H54 (cell line): Measurements from ENCODE around the gene ABRACL.
A peak's percentile ranks its signal among the peaks of the same experiment; 100 is the strongest.
"Not testable (repeated sequence)": the region's sequence is repeated elsewhere in the genome, so short reads cannot be mapped to it uniquely, and the experiment has no call there.

Experiments used
- DNase-seq: peaks from one replicate; pipeline ENCODE4 v3.0.0; 2011; ENCODE audit warnings: low spot score, mixed read lengths; ENCODE audit not compliant: insufficient read length
- FAIRE-seq: peaks from 3 replicates; lab custom pipeline; 2011; peaks lifted over from hg19 to GRCh38; lab: Jason Lieb, UNC
- POLR2A ChIP-seq: IDR thresholded peaks from 2 replicates; pipeline ENCODE4 v1.6.1; 2011; ENCODE audit warnings: low read depth, mild to moderate bottlenecking, low read length

ABRACL gene

GRCh38 chr6:139028658-139029469, at the start of gene ABRACL:
TSS of gene ABRACL (plus strand) at chr6:139028745. CDS start at chr6:139034161, 5,416 bp downstream.
- FAIRE-seq (no peak), DNase-seq (peak; percentile 28)
- TF ChIP-seq POLR2A, result peak; percentile 44; the same call in 1 of the 2 replicates

- no peak for DNase-seq
- FAIRE-seq, result no peak
- no peak for TF ChIP-seq POLR2A
Measured at GRCh38 chr6:138979365-138979764, 49.2 kb upstream of the ABRACL start.

- no peak for TF ChIP-seq POLR2A
- DNase-seq, result no peak
- FAIRE-seq, result no peak
Measured at GRCh38 chr6:138979813-138980668, 48.5 kb upstream of the ABRACL start.

DNA sequence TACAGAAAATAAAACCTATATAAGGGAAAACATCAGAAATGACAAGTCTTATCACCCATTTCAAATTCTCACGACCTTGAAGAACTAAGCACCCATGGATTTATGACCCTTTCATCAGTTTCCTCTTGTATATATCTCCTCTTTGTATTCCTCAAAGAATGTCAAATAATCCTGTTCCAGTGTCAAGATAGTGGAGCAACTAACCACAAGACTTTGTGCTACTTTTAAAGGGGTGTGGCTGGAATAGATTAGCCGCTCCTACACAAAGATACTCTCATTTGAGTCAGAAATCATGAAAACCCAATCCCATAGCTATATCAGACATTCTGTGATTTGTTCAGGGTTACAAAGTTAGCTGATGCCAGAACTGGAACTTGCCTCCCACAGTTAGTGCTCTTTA, 47.1 kb upstream of the ABRACL start:
- no peak for FAIRE-seq
- DNase-seq, result no peak
- no peak for TF ChIP-seq POLR2A

- FAIRE-seq, result no peak
- no peak for DNase-seq
- no peak for TF ChIP-seq POLR2A
Measured at GRCh38 chr6:138986578-138986977, 42.0 kb upstream of the ABRACL start.

DNA sequence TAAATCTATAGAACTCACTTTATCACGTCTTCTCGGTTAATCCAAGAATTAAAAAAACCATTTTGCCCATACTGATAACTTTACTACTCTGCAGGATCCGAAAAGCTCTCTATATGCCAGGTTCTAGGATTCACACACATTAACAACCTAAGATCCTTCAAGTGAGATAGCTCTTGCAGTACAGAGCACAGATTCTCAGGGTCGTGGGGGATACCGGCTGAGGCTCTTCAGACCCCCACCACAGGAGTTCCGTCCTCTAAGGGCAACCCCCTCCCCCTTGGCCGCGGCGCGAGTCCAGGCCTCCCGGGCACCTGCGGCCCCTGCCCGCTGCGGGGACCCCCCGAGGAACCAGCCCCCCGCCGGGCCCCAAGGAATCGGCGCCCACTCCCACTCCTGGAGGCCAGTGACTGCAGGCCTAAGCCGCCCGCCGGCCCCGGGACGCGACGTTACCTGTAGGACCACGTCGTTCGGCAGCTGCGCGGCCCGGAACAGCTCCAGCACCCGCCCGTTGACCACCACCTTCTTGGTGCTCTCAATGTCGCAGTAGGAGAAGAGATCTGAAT, 41.4 kb upstream of the ABRACL start:
- no peak for FAIRE-seq
- no peak for DNase-seq
- no peak for TF ChIP-seq POLR2A

GRCh38 chr6:138987643-138988468, 40.7 kb upstream of the ABRACL start, which contains the start of gene REPS1:
TSS of gene REPS1 (minus strand) at chr6:138988253. CDS start at chr6:138987682, 571 bp downstream.
- DNase-seq (peak; percentile 83), FAIRE-seq (no peak)
- peak; percentile 76 for TF ChIP-seq POLR2A

DNA sequence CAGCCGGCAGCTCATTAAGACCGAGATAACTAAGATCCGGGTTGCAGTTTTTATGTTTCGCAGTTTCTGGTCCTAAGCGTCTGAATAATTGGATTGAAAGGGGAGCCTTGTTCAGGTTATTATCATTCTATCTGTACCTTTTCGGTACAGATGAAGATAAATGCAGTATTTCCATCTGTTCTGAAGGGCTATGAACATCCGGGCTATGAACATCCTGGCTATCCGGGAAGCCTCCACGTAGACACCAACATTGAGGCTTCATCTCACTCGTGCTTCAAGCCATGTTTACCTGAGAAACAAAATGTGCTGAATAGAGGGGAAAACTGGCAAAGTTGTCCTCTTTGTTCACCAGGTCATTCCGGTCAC, 40.1 kb upstream of the ABRACL start:
- DNase-seq, result no peak
- FAIRE-seq, result no peak
- TF ChIP-seq POLR2A, result no peak

DNA sequence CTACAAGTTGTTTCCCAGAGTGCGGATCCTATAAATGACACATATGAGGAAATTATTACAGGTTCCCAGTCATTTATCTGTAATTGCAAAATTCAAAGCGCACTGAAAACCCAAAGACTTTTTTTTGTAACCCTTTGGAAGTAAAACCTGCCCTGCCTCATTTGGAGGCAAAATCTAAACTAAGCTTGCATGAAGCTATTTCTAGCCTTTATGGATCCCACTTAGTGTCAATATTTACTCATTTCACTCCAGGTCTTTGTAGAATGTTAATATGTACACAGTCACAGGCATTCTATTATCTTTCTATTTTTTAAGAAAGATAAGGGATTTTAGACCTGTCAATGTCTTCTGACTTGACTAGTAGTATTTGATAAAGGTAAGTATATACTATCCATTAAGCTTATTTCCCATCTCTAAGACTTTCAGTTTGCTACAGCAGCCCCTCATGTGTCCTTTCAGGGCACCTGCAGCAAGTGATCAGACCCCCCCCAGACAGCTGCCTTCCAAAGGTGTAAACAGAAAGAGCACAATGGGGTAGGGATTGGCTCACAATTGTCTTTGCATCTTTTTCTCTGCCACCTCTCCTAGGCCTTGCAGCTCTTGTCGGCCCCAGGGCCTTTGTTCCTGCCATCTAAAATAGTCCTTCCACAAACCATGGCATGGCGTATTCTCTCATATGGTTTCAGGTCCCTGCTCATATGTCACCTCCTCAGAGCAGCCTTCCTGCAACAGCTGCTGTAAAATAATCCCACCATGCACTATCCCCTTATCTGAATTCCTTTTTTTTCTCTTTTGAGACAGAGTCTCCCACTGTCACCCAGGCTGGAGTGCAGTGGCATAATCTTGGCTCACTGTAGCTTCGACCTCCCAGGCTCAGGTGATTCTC, 39.2 kb upstream of the ABRACL start:
- no peak for TF ChIP-seq POLR2A
- no peak for FAIRE-seq
- no peak for DNase-seq

DNA sequence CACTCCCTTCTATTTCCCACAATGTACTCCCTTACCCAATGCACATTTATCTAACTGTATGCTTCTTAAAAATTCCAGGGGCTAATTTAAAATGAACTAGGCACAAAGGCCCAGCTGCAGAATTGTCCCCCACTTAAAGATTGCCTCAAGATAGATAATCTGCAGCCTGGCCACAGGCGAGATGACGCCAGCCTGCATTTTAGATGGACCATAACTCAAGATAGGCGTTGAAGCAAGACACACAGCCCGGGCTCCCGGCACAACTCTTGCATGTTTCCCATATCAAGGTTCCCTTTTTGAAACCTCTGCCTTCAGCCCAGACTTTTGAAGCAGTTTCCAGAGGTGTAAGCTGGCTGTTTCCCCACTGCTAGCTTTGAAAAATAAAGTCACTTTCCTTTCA, 37.3 kb upstream of the ABRACL start:
- FAIRE-seq (no peak), DNase-seq (no peak)
- no peak for TF ChIP-seq POLR2A

- not testable (repeated sequence) for FAIRE-seq
Measured at GRCh38 chr6:138992965-138993364, 35.6 kb upstream of the ABRACL start.

GRCh38 chr6:138993410-138993809, 35.1 kb upstream of the ABRACL start:
- FAIRE-seq, DNase-seq: not testable (repeated sequence)

More at GRCh38 chr6:138992965-138993364, 35.6 kb upstream of the ABRACL start:
- not testable (repeated sequence) for DNase-seq

- FAIRE-seq (no peak), DNase-seq (no peak)
- TF ChIP-seq POLR2A, result no peak
Measured at GRCh38 chr6:138996524-138996923, 32.0 kb upstream of the ABRACL start.
